MM.1S (cell line): Measurements from ENCODE around the gene SLC25A33.

Source experiments
- DNase-seq: peaks from one replicate; pipeline ENCODE4 v3.0.0-alpha.2; 2015
- H2AFZ ChIP-seq: fragments of 300-600 bp; sonication (generic); 2 replicates; pipeline ENCODE4 v1.6.0; 2016; ENCODE audit warnings: antibody characterized with exemption, low read length
- H3F3A ChIP-seq: fragments of 300-600 bp; sonication (generic); 2 replicates; pipeline ENCODE4 v1.6.1; 2016; ENCODE audit warnings: mild to moderate bottlenecking, antibody characterized with exemption, low read length, moderate library complexity, mixed read lengths; ENCODE audit not compliant: insufficient read depth
- H3K27ac ChIP-seq: fragments of 300-600 bp; sonication (generic); 2 replicates; pipeline ENCODE4 v1.5.1; 2016; ENCODE audit warnings: mild to moderate bottlenecking, low read length
- H3K27me3 ChIP-seq: fragments of 300-600 bp; sonication (generic); replicated peaks from 2 replicates; pipeline ENCODE4 v1.6.0; 2016; ENCODE audit warnings: low read length; ENCODE audit not compliant: insufficient read depth
- H3K36me3 ChIP-seq: fragments of 300-600 bp; sonication (generic); replicated peaks from 2 replicates; pipeline ENCODE4 v1.6.1; 2016; ENCODE audit warnings: mild to moderate bottlenecking, low read length, mixed read lengths; ENCODE audit not compliant: insufficient read depth
- H3K4me1 ChIP-seq: fragments of 300-600 bp; sonication (generic); 2 replicates; pipeline ENCODE4 v1.6.1; 2016; ENCODE audit warnings: low read length, mixed read lengths
- H3K4me2 ChIP-seq: fragments of 300-600 bp; sonication (generic); 2 replicates; pipeline ENCODE4 v1.6.0; 2016; ENCODE audit warnings: low read depth, low read length
- H3K4me3 ChIP-seq: fragments of 300-600 bp; sonication (generic); 2 replicates; pipeline ENCODE4 v1.5.1; 2016; ENCODE audit warnings: low read length, mixed read lengths
- H3K79me2 ChIP-seq: fragments of 300-600 bp; sonication (generic); 2 replicates; pipeline ENCODE4 v1.6.1; 2016; ENCODE audit warnings: mixed run types, low read length, mixed read lengths
- H3K9ac ChIP-seq: fragments of 300-600 bp; sonication (generic); 2 replicates; pipeline ENCODE4 v1.6.1; 2016; ENCODE audit warnings: low read length, mixed read lengths
- H3K9me2 ChIP-seq: fragments of 300-600 bp; sonication (generic); replicated peaks from 2 replicates; pipeline ENCODE4 v1.6.1; 2016; ENCODE audit warnings: mild to moderate bottlenecking, low read length, mixed read lengths; ENCODE audit not compliant: insufficient read depth
- H3K9me3 ChIP-seq: fragments of 300-600 bp; sonication (generic); replicated peaks from 2 replicates; pipeline ENCODE4 v1.6.1; 2016; ENCODE audit warnings: mild to moderate bottlenecking, low read length, mixed read lengths; ENCODE audit not compliant: insufficient read depth
- H4K20me1 ChIP-seq: fragments of 300-600 bp; sonication (generic); 2 replicates; pipeline ENCODE4 v1.6.1; 2016; ENCODE audit warnings: mild to moderate bottlenecking, low read length, moderate library complexity, mixed read lengths; ENCODE audit not compliant: insufficient read depth
- EZH2 ChIP-seq: fragments of 300-600 bp; sonication (generic); optimal IDR thresholded peaks from 2 replicates; pipeline ENCODE3; 2017; ENCODE audit warnings: low read depth, mild to moderate bottlenecking, antibody characterized with exemption, low read length, mixed read lengths
- EZH2phosphoT487 ChIP-seq: fragments of 300-600 bp; sonication (generic); IDR thresholded peaks from 2 replicates; pipeline ENCODE4 v1.6.1; 2018; ENCODE audit warnings: antibody characterized with exemption, low read length
- TF ChIP-seq, protein P1 (sequence below): fragments of 300-600 bp; sonication (generic); IDR thresholded peaks from 2 replicates; pipeline ENCODE4 v1.5.1; 2016; ENCODE audit warnings: antibody characterized with exemption, low read length, mixed read lengths

The SLC25A33 gene

DNA sequence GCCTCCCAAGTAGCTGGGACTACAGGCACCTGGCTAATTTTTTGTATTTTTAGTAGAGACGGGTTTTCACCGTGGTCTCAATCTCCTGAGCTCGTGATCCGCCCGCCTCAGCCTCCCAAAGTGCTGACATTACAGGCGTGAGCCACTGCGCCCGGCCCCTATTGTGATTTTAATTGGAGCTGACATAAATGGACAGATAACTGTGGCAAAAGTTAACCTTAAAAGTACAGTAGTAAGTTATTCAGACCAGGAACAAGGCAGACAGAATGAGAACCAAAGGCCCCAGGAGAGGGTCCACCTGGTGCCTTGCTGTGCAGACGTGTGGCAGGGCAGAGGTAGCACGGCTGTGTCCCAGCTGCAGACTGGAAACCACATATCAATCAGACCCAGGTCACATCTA lies 60.5 kb downstream of the SLC25A33 start:
- Histone ChIP-seq H3K9me3 (no peaks in the 10 kb centered on the region), H3K4me3 (no peak overlapping the region), H3F3A (no peaks in the 10 kb centered on the region), H3K9ac (no peak overlapping the region), H3K4me1 (no peaks in the 10 kb centered on the region), H3K27me3 (no peaks in the 10 kb centered on the region), H3K27ac (no peak overlapping the region), H4K20me1 (peaks cover 4% of the 10 kb centered on the region; the same call in 1 of the 2 replicates), H3K9me2 (no peaks in the 10 kb centered on the region), H3K79me2 (peaks cover 23% of the 10 kb centered on the region), H2AFZ (no peak overlapping the region), H3K36me3 (no peaks in the 10 kb centered on the region), H3K4me2 (no peak overlapping the region)
- no peak for DNase-seq
- TF ChIP-seq, protein P1, sequence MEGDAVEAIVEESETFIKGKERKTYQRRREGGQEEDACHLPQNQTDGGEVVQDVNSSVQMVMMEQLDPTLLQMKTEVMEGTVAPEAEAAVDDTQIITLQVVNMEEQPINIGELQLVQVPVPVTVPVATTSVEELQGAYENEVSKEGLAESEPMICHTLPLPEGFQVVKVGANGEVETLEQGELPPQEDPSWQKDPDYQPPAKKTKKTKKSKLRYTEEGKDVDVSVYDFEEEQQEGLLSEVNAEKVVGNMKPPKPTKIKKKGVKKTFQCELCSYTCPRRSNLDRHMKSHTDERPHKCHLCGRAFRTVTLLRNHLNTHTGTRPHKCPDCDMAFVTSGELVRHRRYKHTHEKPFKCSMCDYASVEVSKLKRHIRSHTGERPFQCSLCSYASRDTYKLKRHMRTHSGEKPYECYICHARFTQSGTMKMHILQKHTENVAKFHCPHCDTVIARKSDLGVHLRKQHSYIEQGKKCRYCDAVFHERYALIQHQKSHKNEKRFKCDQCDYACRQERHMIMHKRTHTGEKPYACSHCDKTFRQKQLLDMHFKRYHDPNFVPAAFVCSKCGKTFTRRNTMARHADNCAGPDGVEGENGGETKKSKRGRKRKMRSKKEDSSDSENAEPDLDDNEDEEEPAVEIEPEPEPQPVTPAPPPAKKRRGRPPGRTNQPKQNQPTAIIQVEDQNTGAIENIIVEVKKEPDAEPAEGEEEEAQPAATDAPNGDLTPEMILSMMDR: no peak

DNA sequence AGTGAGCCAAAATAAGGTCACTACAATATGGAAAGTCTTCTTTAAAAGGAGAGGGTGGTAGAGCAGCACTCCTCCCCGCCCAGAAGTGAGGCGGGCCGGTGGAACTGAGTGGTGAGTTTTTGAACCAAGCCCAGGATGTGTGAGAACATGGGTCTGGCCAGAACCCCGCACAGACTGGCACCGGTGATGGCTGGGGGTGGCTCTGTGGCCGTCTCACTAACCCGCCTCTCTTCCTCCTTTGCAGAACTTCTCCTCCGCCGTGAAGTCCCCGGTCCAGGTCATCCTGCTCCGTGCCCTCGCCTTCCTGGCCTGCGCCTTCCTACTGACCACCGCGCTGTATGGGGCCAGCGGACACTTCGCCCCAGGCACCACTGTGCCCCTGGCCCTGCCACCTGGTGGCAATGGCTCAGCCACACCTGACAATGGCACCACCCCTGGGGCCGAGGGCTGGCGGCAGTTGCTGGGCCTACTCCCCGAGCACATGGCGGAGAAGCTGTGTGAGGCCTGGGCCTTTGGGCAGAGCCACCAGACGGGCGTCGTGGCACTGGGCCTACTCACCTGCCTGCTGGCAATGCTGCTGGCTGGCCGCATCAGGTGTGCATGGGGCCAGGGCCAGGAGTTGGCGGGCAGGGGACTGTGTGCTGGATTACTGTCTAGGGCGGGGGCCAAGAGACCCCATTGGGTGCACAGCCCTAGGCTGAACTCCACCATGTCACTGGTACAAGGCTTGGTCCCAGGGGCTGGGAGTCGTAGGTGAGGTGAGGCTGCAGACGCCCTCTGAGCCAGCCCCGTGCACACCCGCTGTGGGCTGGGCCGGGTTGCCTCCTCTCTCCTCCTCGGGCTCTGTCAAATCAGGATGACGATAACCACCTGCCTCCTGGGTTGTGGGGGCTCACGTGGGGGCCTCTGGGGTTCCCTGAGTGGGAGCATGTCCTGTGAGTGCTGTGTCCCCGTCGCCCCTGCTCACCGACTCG lies 61.9 kb downstream of the SLC25A33 start:
- H3F3A ChIP-seq: no peaks in the 10 kb centered on the region
- H3K9ac ChIP-seq: no peak overlapping the region
- H3K79me2 ChIP-seq: peaks cover 9% of the 10 kb centered on the region
- no peak overlapping the region for H3K4me3 ChIP-seq
- no peak overlapping the region for H2AFZ ChIP-seq
- no peaks in the 10 kb centered on the region for H3K27me3 ChIP-seq
- DNase-seq: no peak
- no peak overlapping the region for H3K4me2 ChIP-seq
- no peaks in the 10 kb centered on the region for H3K36me3 ChIP-seq
- no peaks in the 10 kb centered on the region for H4K20me1 ChIP-seq
- H3K9me3 ChIP-seq: no peaks in the 10 kb centered on the region
- TF ChIP-seq EZH2: no peak
- no peak for TF ChIP-seq EZH2phosphoT487
- TF ChIP-seq, protein P1: no peak
- H3K9me2 ChIP-seq: no peaks in the 10 kb centered on the region
- no peak overlapping the region for H3K27ac ChIP-seq
- H3K4me1 ChIP-seq: no peaks in the 10 kb centered on the region

DNA sequence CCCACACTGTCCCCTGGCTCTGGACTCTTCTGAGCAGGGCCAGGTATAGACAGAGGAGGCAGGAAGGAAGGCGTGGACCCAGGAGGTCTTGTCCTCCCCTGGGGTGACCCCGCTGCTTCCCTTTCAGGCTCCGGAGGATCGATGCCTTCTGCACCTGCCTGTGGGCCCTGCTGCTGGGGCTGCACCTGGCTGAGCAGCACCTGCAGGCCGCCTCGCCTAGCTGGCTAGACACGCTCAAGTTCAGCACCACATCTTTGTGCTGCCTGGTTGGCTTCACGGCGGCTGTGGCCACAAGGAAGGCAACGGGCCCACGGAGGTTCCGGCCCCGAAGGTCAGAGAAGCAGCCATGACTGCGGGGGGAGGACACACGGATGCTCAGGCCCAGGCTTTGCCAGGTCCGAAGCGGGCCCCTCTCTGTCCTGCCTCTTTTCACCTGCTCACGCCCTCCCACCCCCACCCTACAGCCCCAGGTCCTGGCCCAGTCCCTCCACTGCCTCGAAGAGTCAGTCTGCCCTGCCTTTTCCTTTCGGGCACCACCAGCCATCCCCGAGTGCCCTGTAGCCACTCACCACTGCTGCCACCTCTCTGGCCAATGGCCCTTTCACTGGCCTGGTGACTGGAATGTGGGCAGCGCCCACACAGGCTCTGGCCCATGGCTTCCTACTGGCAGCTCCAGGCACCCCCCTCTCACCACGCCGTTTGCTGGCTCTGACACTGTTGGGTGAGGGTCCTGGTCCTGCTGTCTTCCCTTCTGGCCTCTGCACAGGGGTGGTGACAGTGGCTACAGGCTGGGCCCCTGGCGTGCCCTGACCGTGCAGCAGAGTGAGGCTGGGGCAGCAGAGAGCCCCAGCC lies 62.9 kb downstream of the SLC25A33 start:
- H3K4me2 ChIP-seq: no peak overlapping the region
- no peak overlapping the region for H3K4me3 ChIP-seq
- H3K36me3 ChIP-seq: no peaks in the 10 kb centered on the region
- no peaks in the 10 kb centered on the region for H3F3A ChIP-seq
- H3K79me2 ChIP-seq: 0 out of 2 replicates have a peak, but pooled peaks cover 4% of the 10 kb centered on the region
- no peak overlapping the region for H3K9ac ChIP-seq
- no peaks in the 10 kb centered on the region for H3K9me2 ChIP-seq
- no peaks in the 10 kb centered on the region for H4K20me1 ChIP-seq
- H3K9me3 ChIP-seq: no peaks in the 10 kb centered on the region
- no peaks in the 10 kb centered on the region for H3K4me1 ChIP-seq
- no peak for DNase-seq
- H2AFZ ChIP-seq: no peak overlapping the region
- no peak overlapping the region for H3K27ac ChIP-seq
- H3K27me3 ChIP-seq: no peaks in the 10 kb centered on the region
- TF ChIP-seq, protein P1: no peak
